HepG2 (cell line): ENCODE data around the gene SLC25A1. TPM values are rescaled to one million over a fixed set of nuclear protein-coding genes. Genes with fewer than 3 reads are reported as not detected.

Experiments used
- AGO1 ChIP-seq: fragments of 200-400 bp; formaldehyde crosslinking; IDR thresholded peaks from 2 replicates; pipeline ENCODE4 v1.6.1; 2017; ENCODE audit warnings: mild to moderate bottlenecking, low read depth, low read length, moderate library complexity; ENCODE audit not compliant: poor library complexity, severe bottlenecking
- ARHGAP35 ChIP-seq: sonication (generic); formaldehyde crosslinking; IDR thresholded peaks from 2 replicates; pipeline ENCODE4 v1.9.0; 2022; ENCODE audit warnings: mild to moderate bottlenecking, inconsistent platforms, moderate library complexity, missing genetic modification reagents, borderline replicate concordance
- ATF7-NPFF ChIP-seq: sonication (generic); formaldehyde crosslinking; IDR thresholded peaks from 2 replicates; pipeline ENCODE4 v1.8.1; 2023; ENCODE audit warnings: mild to moderate bottlenecking, low read depth, missing genetic modification reagents, moderate library complexity
- CBFB ChIP-seq: sonication (generic); formaldehyde crosslinking; IDR thresholded peaks from 2 replicates; pipeline ENCODE4 v1.4.0; 2020; ENCODE audit warnings: missing genetic modification reagents
- GABPB1 ChIP-seq: IDR thresholded peaks from 2 replicates; pipeline ENCODE4 v1.6.1; 2016; ENCODE audit warnings: mild to moderate bottlenecking, missing genetic modification reagents, moderate library complexity, missing compliant biosample characterization
- HIVEP1 ChIP-seq: sonication (generic); formaldehyde crosslinking; IDR thresholded peaks from 2 replicates; pipeline ENCODE4 v1.4.0; 2020; ENCODE audit warnings: mild to moderate bottlenecking, missing genetic modification reagents
- HNF1B ChIP-seq: sonication (generic); formaldehyde crosslinking; IDR thresholded peaks from 2 replicates; pipeline ENCODE4 v1.5.1; 2020; ENCODE audit warnings: mild to moderate bottlenecking, moderate library complexity, missing genetic modification reagents
- ONECUT2 ChIP-seq: sonication (generic); formaldehyde crosslinking; IDR thresholded peaks from 2 replicates; pipeline ENCODE4 v1.4.0; 2020; ENCODE audit warnings: missing genetic modification reagents
- PAXIP1 ChIP-seq: sonication (generic); formaldehyde crosslinking; conservative IDR thresholded peaks from 2 replicates; pipeline ENCODE4 v1.4.0; 2020; ENCODE audit warnings: mild to moderate bottlenecking, missing genetic modification reagents, moderate library complexity
- PHF20 ChIP-seq: sonication (generic); formaldehyde crosslinking; IDR thresholded peaks from 2 replicates; pipeline ENCODE4 v1.5.0; 2020; ENCODE audit warnings: mild to moderate bottlenecking, missing genetic modification reagents
- POLR2G ChIP-seq: fragments of 200-400 bp; formaldehyde crosslinking; IDR thresholded peaks from 2 replicates; pipeline ENCODE4 v1.6.1; 2018; ENCODE audit warnings: mild to moderate bottlenecking, low read depth, low read length, moderate library complexity
- PRMT3 ChIP-seq: sonication (generic); formaldehyde crosslinking; IDR thresholded peaks from 2 replicates; pipeline ENCODE4 v1.8.1; 2022; ENCODE audit warnings: low read depth, mild to moderate bottlenecking, moderate library complexity, missing genetic modification reagents, borderline replicate concordance
- SIX4 ChIP-seq: sonication (generic); formaldehyde crosslinking; IDR thresholded peaks from 2 replicates; pipeline ENCODE4 v1.4.0; 2020; ENCODE audit warnings: missing genetic modification reagents
- TRAFD1 ChIP-seq: sonication (generic); formaldehyde crosslinking; IDR thresholded peaks from 2 replicates; pipeline ENCODE4 v1.5.1; 2020; ENCODE audit warnings: missing genetic modification reagents, mild to moderate bottlenecking, borderline replicate concordance
- YEATS4 ChIP-seq: sonication (generic); formaldehyde crosslinking; IDR thresholded peaks from 2 replicates; pipeline ENCODE4 v1.4.0; 2020; ENCODE audit warnings: missing genetic modification reagents, borderline replicate concordance
- ZFP1 ChIP-seq: IDR thresholded peaks from 2 replicates; pipeline ENCODE4 v1.6.1; 2016
- ZNF563 ChIP-seq: sonication (generic); formaldehyde crosslinking; IDR thresholded peaks from 2 replicates; pipeline ENCODE4 v1.8.0; 2022; ENCODE audit warnings: mild to moderate bottlenecking, moderate library complexity, missing genetic modification reagents
- ZNF589 ChIP-seq: sonication (generic); formaldehyde crosslinking; conservative IDR thresholded peaks from 2 replicates; pipeline ENCODE4 v1.8.0; 2022; ENCODE audit warnings: mild to moderate bottlenecking, moderate library complexity, missing genetic modification reagents
- ZNF749 ChIP-seq: sonication (generic); formaldehyde crosslinking; IDR thresholded peaks from 2 replicates; pipeline ENCODE4 v1.8.0; 2022; ENCODE audit warnings: mild to moderate bottlenecking, missing genetic modification reagents, moderate library complexity, borderline replicate concordance
- ZNF792 ChIP-seq: IDR thresholded peaks from 2 replicates; pipeline ENCODE4 v1.6.1; 2016
- ZSCAN5A ChIP-seq: sonication (generic); formaldehyde crosslinking; IDR thresholded peaks from 2 replicates; pipeline ENCODE4 v1.8.0; 2022; ENCODE audit warnings: mild to moderate bottlenecking, missing genetic modification reagents, borderline replicate concordance
- polyA plus RNA-seq, 8 experiments: library from polyadenylated mRNA; depleted of rRNA in 3 of 8; stranded (reverse) in 7 of 8; unstranded in 1 of 8; fragments of >200 nt; fragmentation: Illumina TruSeq in 4 of 8; extraction: Trizol in 4 of 8; gene quantifications; 2 replicates each; pipeline versions ENCODE4 v1.2.1 to v1.2.3, GENCODE V29; 2011 to 2016; ENCODE audit warnings: low read depth in 4 of 8, missing spikeins in 1 of 8, mixed read lengths in 1 of 8; ENCODE audit not compliant: insufficient read depth in 1 of 8
- total RNA-seq, 5 experiments: library from RNA; depleted of rRNA; stranded (reverse); fragments of >200 nt; fragmentation: Illumina TruSeq; extraction: Trizol; gene quantifications; 2 replicates each; pipeline ENCODE4 v1.2.3, GENCODE V29; 2016; ENCODE audit warnings: low read depth in 1 of 5

SLC25A1 gene
- total and polyA plus RNA-seq, 2 of the 13 experiments (the other 11 are each of a cell fraction or from before 2014, with no cell fraction given): 49.4 to 161 TPM

- no peak for TF ChIP-seq ZSCAN5A
- TF ChIP-seq YEATS4 (CRISPR knock-in tag): peak; percentile 75
- no peak for TF ChIP-seq SIX4 (CRISPR knock-in tag)
- TF ChIP-seq PHF20: peak; percentile 56
- TF ChIP-seq HNF1B (CRISPR knock-in tag): peak; percentile 65; the same call in 1 of the 2 replicates
- TF ChIP-seq ZNF563 (CRISPR knock-in tag): peak; percentile 63
- no peak for TF ChIP-seq AGO1
- no peak for TF ChIP-seq PRMT3 (CRISPR knock-in tag)
- TF ChIP-seq ZNF589 (CRISPR knock-in tag): peak; percentile 47; the same call in 1 of the 2 replicates
- no peak for TF ChIP-seq ZNF792 (CRISPR knock-in tag)
- peak; percentile 95 for TF ChIP-seq POLR2G
- no peak; the same call in 1 of the 2 replicates for TF ChIP-seq CBFB (CRISPR knock-in tag)
- TF ChIP-seq ONECUT2 (CRISPR knock-in tag): no peak
- TF ChIP-seq GABPB1 (CRISPR knock-in tag): peak; percentile 62; the same call in 1 of the 2 replicates
- TF ChIP-seq HIVEP1 (CRISPR knock-in tag): peak; percentile 59
- no peak for TF ChIP-seq ARHGAP35 (CRISPR knock-in tag)
- TF ChIP-seq TRAFD1: no peak
- 0 out of 2 replicates have a peak, but pooled peaks have one; percentile 29 for TF ChIP-seq ZNF749 (CRISPR knock-in tag)
- TF ChIP-seq ATF7-NPFF: peak; percentile 30; the same call in 1 of the 2 replicates
- TF ChIP-seq ZFP1 (CRISPR knock-in tag): 0 out of 2 replicates have a peak, but pooled peaks have one; percentile 49
- no peak for TF ChIP-seq PAXIP1 (CRISPR knock-in tag)
These were observed at the start of gene SLC25A1 (continued) for GRCh38 chr22:19178657-19179496.
